Measurements from ENCODE around the gene GLIPR2.

The GLIPR2 gene

DNA sequence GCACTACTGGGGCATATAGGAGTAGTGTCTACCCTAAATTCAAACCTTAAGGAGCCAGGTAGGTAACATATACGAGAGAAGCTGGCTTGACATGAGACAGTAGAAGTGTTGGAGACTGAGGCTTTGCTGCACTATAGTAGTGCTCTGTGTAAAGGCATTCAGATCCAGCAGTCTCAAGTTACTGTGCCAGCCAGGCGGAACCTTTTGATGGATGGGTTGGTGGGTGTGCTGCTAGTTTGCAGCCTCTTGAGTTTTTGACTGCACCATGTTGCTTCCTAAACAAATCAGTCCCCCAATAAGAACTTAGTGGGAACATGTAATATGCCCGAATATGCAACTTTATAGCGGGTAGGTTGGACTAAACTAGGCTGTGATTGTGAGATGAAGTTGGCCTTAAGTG, 55.7 kb downstream of the GLIPR2 start:
- DNase-seq (ENCODE audit: low read depth in 2 of 2) = no peak

DNA sequence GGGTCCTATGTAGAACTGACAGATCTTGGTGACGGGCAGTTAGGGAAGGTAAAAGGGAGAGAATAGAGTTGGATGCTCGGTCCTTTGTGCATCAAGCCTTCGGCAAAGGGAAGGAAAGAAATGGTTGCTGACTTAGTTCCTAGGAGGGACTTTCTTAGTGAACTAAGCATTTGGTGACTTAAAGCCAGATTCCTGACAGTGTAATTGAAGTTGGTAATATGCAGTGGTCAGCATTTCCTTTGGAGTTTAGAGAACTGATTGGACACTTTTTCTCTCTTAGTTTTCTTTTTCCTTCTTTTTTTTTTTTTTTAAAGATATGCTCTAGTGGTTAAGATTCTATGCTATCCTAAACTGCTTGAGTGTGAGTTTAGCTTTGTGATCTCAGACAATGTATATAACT, 56.5 kb downstream of the GLIPR2 start:
- no peak for DNase-seq (ENCODE audit: low read depth in 2 of 2)

DNA sequence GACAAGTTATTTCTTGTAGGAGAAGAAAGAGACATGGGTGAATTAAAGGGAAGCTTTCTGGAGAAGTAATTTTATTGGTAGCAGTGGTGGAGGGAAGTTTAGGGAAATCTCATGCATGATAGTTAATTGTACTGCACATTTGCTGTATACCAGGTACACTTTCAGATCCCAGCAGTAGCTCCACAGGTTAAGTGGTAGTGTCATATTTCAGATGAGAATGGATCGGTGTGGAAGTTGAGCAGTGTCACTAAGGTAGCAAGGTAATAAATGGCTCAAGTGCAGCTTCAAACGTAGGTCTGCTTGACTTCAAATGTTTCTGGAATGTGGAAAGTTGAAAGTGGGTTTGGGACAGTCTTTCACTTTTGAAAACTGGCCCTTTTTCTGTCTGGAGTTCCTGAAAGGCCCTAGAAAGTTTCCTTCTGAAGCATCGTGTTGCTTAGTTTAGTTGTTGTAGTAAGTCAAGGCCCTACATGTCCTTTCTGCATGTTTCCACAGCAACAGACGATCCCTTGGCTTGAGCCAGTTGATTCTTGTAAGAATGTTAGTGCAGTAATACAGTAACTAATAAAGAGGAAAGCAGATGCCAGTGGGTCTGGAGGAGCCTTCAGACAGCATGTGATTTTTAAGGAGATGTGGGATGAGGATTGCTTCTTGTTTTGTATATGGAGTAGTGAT, 57.9 kb downstream of the GLIPR2 start:
- DNase-seq (ENCODE audit: low read depth in 2 of 2) = no peak

DNA sequence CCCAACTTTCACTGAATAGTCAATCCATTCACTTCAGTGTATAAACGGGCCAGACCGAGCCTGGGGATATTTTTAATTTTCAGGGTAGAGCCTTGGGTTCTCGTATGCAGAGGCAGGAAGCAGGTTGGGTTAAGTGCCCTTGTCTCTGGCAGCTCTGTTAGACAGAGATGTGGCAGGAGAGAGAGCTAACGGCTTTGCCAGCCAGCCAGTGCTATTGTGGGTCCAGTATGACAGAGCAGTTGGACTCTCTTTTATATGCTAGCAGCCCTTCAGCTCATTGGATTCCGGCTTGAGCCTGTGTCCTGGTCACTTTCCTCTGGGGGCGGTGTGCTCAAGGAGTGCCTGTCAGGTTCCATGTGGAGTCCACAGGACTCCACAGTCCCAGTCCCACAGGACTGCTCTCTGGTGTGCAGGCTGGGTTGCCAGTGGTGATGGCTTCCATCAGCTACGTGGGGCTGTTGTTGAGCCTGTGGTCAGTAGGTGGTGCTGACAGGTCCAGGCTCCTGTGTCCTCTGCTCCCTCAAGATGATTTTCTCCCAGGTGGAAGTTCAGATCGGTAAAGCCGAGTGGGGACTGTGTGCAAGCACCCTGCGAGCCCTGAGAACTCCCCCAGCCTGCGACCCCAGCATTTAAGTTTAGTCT, 68.5 kb downstream of the GLIPR2 start:
- DNase-seq (ENCODE audit: low read depth in 2 of 2) = no peak

DNA sequence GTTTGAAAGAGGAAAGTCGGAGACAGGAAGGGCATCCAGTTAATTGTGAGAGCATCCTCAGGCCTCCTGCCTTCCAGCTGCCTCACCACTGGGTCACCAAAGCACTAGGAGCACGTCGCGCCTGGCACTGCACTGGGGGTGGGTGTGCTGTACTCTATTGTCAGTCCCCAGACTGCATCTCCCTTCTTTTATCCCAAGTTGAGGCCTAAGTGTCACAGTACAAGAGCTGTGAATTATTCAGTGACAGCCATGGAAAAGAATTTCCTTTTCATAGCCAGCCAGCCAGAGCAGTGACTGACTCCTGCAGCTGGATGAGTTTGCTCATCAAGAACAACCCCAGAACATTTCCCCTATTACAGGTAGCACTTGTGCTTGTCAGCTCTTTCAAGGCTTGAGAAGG, 70.5 kb downstream of the GLIPR2 start:
- DNase-seq (ENCODE audit: low read depth in 2 of 2) = no peak

DNA sequence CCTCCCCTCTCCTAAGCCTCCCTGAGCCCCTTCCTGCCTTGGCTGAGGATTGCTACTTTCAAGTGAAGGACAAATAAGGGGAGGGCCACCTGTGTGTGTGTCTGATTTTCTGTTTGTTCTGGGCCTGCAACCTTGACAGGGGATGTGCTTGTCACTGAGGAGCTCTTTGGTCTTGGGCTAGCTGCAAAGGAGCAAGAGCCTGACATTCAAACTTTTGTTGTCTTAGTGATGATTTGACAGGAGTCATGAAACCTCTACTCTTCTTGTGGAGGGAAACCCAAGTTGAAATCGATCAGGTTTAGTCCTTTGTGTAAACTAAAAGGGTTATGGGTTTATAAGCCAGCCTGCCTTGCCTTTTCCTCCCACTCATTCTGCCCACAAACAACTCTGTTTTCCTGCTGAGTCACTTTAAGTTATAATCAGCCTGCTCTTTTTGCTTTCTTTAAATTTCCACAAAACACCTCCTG, 71.0 kb downstream of the GLIPR2 start:
- no peak for DNase-seq (ENCODE audit: low read depth in 2 of 2)

DNA sequence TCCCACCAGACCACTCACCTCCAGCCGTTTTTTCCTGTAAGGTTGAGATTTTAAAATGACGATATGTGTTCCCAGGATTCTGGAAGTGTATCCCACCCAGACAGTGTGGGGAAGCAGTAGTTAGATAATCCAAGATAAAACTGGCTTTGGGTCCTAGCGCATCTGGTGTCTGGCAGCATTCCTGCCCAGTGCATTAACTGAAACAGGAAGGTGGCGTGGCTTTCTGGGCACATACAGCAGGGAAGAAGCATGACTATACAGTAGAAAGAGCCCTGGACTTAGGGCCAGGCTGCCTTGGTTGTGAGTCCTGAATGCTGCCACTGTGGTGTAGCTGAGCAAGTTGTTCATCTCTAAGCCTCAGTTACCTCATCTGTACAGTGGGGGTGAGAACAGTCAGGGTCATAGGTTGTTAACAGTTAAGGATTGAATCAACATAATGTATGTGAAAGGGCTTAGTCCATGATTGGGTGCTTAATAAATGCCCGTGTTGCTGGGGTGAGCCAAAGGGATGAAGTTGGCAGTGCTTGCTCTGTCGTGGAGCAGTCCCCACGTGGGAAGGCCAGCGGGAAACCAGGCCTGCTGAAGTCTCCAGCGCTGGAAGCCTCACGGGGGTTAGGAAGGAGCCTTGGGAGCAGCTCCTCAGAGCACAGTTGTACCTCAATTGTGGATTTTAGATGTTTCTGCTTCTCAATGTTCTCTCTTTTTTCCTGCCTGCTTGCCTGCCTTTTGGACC, 72.2 kb downstream of the GLIPR2 start:
- no peak for DNase-seq (ENCODE audit: low read depth in 2 of 2)

DNA sequence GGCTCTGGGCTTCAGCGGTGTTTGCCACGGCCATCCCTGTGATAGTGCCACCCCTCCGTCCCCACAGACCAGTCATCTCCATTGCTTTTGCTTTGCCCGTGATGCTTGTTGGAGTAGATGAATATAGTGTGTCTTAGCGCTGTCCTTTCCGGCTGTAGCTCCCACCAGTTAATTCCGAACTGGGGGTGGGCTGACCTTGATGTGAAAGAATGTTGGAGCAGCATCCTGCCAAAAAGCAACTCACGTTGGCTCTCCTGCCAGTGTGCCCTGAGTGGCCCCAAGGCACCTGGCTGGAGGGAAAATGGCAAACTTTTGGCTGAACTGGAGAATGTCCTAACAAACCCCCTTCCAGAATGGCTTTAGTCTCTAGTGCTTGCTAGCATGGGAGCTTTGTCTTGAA, 74.2 kb downstream of the GLIPR2 start:
- DNase-seq (ENCODE audit: low read depth in 2 of 2) = no peak

DNA sequence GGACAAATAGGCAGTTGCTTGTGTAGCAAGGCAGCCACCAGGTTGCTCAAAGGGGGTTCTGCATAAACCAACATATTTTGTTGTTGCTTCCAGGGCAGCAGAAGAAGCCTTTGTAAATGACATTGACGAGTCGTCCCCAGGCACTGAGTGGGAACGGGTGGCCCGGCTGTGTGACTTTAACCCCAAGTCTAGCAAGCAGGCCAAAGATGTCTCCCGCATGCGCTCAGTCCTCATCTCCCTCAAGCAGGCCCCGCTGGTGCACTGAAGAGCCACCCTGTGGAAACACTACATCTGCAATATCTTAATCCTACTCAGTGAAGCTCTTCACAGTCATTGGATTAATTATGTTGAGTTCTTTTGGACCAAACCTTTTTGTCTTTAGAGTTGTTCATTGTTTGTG, 75.0 kb downstream of the GLIPR2 start:
- DNase-seq (ENCODE audit: low read depth in 2 of 2) = no peak

DNA sequence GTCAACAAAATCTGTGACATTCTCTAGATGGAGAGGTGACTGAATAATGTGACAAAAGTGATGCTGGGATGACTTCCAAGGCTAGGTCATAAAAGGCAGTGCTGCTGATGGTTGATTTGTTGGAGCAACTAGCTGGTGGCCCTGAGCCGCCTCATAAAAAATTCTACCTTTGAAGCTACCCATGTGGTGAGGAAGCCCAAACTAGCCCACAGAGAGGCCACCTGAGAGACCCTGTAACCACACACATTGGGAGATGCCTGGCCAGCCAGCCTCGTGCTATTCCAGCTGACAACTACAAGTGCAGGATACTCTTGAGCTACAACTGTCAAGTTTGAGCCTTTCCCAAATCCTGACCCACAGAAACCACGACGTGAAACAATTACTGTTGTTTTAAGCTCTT, 76.9 kb downstream of the GLIPR2 start:
- DNase-seq (ENCODE audit: low read depth in 2 of 2) = no peak
